Colonic mucosa (tissue), 4 donors: ENCODE data around the gene CASKIN2. TPM values are rescaled to one million over a fixed set of nuclear protein-coding genes. Genes with fewer than 3 reads are reported as not detected.
A peak's percentile ranks its signal among the peaks of the same experiment; 100 is the strongest.

Source experiments
- DNase-seq: peaks from one replicate; pipeline ENCODE4 v3.0.0-alpha.2; 2020
- H3K27ac ChIP-seq: fragments of 200-600 bp; one replicate; pipeline ENCODE4 v1.8.0; 2021
- H3K27me3 ChIP-seq: fragments of 200-600 bp; one replicate; pipeline ENCODE4 v1.8.0; 2021
- H3K36me3 ChIP-seq: fragments of 200-600 bp; one replicate; pipeline ENCODE4 v1.8.0; 2021
- H3K4me1 ChIP-seq: fragments of 200-600 bp; one replicate; pipeline ENCODE4 v1.8.0; 2021; ENCODE audit warnings: mild to moderate bottlenecking
- H3K4me3 ChIP-seq: fragments of 200-600 bp; one replicate; pipeline ENCODE4 v1.8.0; 2021
- H3K9ac ChIP-seq, 2 donors: one replicate each; pipeline ENCODE4 v1.7.0; 2013; ENCODE audit warnings: control low read depth in 2 of 2, low read depth in 2 of 2, low read length in 2 of 2
- H3K9me3 ChIP-seq: fragments of 200-600 bp; one replicate; pipeline ENCODE4 v1.8.0; 2021
- CTCF ChIP-seq: fragments of 200-600 bp; IDR thresholded peaks from one replicate; pipeline ENCODE4 v1.8.0; 2022; ENCODE audit warnings: antibody characterized with exemption, mild to moderate bottlenecking
- intact Hi-C: fragments of 100-400 bp; cut with DNase I; formaldehyde crosslinking; loops from one replicate; pipeline ENCODE4 v1.14.1; 2022
- total RNA-seq, 2 donors: library from RNA; stranded (reverse); fragmentation: NEBNext Ultra II Directional in 1 of 2; extraction: Animal tissue kit (Norgen Biotek cat#: 25700) in 1 of 2; gene quantifications; one replicate each; pipeline ENCODE4 v1.2.1, GENCODE V29; 2021
- donor health status: healthy.
- donor health status: DM: no; HTN: no; CAD: no.
- donor health status: DM: no; HTN: no; CAD: no.

Gene CASKIN2
- total RNA-seq, 2 donors from 2014 or later, result 26.5 to 28.6 TPM

GRCh38 chr17:75559958-75560533 is 44.7 kb upstream of the CASKIN2 start:
- peaks cover 16% of the 10 kb centered on the region for H3K4me1 ChIP-seq
- H3K27me3 ChIP-seq, result no peaks in the 10 kb centered on the region
- no peak overlapping the region for H3K9ac ChIP-seq
- DNase-seq, result no peak
- no peak for TF ChIP-seq CTCF
- H3K9me3 ChIP-seq, result no peaks in the 10 kb centered on the region
- peaks cover 21% of the 10 kb centered on the region for H3K36me3 ChIP-seq
- H3K4me3 ChIP-seq, result no peak overlapping the region
- no peak overlapping the region for H3K27ac ChIP-seq
- intact Hi-C loops, result no loop called here

- H3K27ac ChIP-seq, result no peak overlapping the region
- peaks cover 14% of the 10 kb centered on the region for H3K36me3 ChIP-seq
- peak overlapping the region in 1 of 2 donors; percentile 88 for H3K9ac ChIP-seq
- TF ChIP-seq CTCF, result no peak
- intact Hi-C loops, result no loop called here
- DNase-seq, result no peak
- H3K4me1 ChIP-seq, result peaks cover 16% of the 10 kb centered on the region
- H3K27me3 ChIP-seq, result no peaks in the 10 kb centered on the region
- no peak overlapping the region for H3K4me3 ChIP-seq
- H3K9me3 ChIP-seq, result no peaks in the 10 kb centered on the region
Measured at GRCh38 chr17:75558666-75559530, 43.6 kb upstream of the CASKIN2 start.

GRCh38 chr17:75557852-75558665 is 42.7 kb upstream of the CASKIN2 start:
- Histone ChIP-seq H3K4me3 (no peak overlapping the region), H3K36me3 (peaks cover 6% of the 10 kb centered on the region), H3K9me3 (no peaks in the 10 kb centered on the region), H3K27ac (peak overlapping the region; percentile 60), H3K4me1 (peaks cover 16% of the 10 kb centered on the region), H3K9ac (peak overlapping the region; percentile 26 to 88), H3K27me3 (no peaks in the 10 kb centered on the region)
- DNase-seq, result no peak
- intact Hi-C loops, result no loop called here
- no peak for TF ChIP-seq CTCF

GRCh38 chr17:75557075-75557851 is 41.9 kb upstream of the CASKIN2 start:
- TF ChIP-seq CTCF, result no peak
- no peaks in the 10 kb centered on the region for H3K36me3 ChIP-seq
- H3K4me1 ChIP-seq, result peaks cover 16% of the 10 kb centered on the region
- H3K27ac ChIP-seq, result peak overlapping the region; percentile 60
- H3K27me3 ChIP-seq, result no peaks in the 10 kb centered on the region
- H3K9ac ChIP-seq, result peak overlapping the region; percentile 62 to 88
- no peak overlapping the region for H3K4me3 ChIP-seq
- H3K9me3 ChIP-seq, result no peaks in the 10 kb centered on the region
- intact Hi-C loops, result no loop called here
- DNase-seq, result peak; percentile 89
